ENCODE data around the gene EGFL7. TPM values are rescaled to one million over a fixed set of nuclear protein-coding genes. Genes with fewer than 3 reads are reported as not detected.
A peak's percentile ranks its signal among the peaks of the same experiment; 100 is the strongest.

The EGFL7 gene
- total RNA-seq, 1 donor from 2014 or later = 272 TPM

DNA sequence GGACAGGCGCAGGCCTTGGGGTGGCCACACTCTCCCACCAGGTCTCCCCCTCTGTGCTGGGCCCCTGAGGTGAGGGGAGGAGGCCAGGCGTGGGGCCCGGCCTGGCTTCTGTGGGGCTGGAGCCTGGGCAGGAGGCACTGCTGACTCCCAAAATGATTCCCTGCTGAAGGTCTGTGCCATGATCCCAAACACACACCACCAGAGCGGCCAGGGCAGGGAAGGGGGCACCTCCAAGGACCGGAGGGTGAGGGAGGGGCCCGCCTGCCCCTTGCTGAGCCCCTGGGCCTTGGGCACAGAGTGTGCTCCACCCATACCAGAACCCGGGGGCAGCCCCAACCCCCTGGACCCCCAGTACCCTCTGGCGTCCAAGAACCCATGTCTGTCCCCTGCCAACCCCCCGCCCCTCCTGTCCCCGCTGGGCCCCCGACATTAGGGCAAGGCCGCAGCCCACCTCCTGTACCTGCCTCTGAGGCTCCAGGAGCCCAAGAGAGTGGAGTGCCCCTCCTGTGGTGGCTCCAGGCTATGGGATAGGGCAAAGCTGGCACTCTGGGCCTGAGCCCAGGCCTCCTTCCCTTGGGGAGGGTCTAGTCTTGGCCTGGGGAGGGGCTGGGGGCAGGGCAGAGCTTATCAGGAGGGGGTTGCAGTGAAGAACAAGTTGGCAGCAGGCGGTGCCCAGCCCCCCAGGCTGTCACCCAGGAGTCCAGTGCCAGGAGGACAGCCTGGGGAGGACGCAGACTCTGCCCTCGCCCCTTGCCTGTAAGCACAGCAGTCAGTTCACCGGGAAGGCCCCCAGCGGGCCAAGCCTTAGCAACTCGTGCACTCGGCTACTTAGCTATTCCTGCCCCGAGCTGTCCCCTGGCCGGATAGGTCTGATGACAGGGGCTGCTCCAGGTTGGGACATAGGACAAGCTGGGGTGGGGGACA, 2.6 kb upstream of the EGFL7 start:
- Histone ChIP-seq H3K9me3 (no peaks in the 10 kb centered on the region), H3K4me3 (peak overlapping the region; percentile 19 to 27), H3K4me1 (peaks cover 2% of the 10 kb centered on the region), H3K27me3 (peaks cover 1% of the 10 kb centered on the region), H3K36me3 (no peaks in the 10 kb centered on the region), H3K27ac (no peak overlapping the region)
- no peak for DNase-seq (ENCODE audit: extremely low spot score in 2 of 2)
- TF ChIP-seq POLR2A (IDR thresholded peaks at IDR 0.05) (no peak), POLR2AphosphoS5 (IDR thresholded peaks at IDR 0.05; ENCODE audit: insufficient read depth in 1 of 2, low read depth in 1 of 2) (no peak)
- TF ChIP-seq, protein P1, sequence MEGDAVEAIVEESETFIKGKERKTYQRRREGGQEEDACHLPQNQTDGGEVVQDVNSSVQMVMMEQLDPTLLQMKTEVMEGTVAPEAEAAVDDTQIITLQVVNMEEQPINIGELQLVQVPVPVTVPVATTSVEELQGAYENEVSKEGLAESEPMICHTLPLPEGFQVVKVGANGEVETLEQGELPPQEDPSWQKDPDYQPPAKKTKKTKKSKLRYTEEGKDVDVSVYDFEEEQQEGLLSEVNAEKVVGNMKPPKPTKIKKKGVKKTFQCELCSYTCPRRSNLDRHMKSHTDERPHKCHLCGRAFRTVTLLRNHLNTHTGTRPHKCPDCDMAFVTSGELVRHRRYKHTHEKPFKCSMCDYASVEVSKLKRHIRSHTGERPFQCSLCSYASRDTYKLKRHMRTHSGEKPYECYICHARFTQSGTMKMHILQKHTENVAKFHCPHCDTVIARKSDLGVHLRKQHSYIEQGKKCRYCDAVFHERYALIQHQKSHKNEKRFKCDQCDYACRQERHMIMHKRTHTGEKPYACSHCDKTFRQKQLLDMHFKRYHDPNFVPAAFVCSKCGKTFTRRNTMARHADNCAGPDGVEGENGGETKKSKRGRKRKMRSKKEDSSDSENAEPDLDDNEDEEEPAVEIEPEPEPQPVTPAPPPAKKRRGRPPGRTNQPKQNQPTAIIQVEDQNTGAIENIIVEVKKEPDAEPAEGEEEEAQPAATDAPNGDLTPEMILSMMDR (IDR thresholded peaks at IDR 0.05) = no peak
- intact Hi-C loops (cut with DNase I) = no loop called here

DNA sequence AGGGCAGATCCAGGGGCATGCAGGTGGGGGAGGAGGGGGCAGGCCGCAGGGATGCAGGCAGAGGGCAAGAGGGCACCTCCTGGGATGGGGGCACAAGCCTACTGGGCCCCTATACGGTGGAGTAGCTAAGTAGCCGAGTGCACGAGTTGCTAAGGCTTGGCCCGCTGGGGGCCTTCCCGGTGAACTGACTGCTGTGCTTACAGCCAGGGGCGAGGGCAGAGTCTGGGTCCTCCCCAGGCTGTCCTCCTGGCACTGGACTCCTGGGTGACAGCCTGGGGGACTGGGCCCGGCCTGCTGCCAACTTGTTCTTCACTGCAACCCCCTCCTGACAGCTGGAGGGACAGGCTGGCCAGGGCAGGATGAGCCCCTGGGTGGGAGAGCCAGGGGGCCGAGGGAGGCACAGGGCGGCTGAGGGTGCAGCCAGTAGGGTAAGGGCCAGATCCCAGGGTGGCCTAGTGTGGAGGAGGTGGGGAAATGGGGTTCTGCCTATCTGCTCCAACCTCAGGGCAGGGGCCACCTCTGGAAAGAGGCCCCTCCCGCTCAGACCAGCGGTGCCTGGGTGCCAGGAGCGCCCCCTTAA, 1.7 kb upstream of the EGFL7 start:
- Histone ChIP-seq H3K36me3 (no peaks in the 10 kb centered on the region), H3K27me3 (peaks cover 4% of the 10 kb centered on the region), H3K4me3 (peak overlapping the region in 1 of 2 donors; percentile 26), H3K9me3 (no peaks in the 10 kb centered on the region), H3K4me1 (peaks cover 5% of the 10 kb centered on the region), H3K27ac (no peak overlapping the region)
- intact Hi-C loops (cut with DNase I) = no loop called here
- no peak for DNase-seq (ENCODE audit: extremely low spot score in 2 of 2)
- TF ChIP-seq, protein P1 (IDR thresholded peaks at IDR 0.05) = no peak
- TF ChIP-seq POLR2A (IDR thresholded peaks at IDR 0.05) (no peak), POLR2AphosphoS5 (IDR thresholded peaks at IDR 0.05; ENCODE audit: insufficient read depth in 1 of 2, low read depth in 1 of 2) (no peak)

DNA sequence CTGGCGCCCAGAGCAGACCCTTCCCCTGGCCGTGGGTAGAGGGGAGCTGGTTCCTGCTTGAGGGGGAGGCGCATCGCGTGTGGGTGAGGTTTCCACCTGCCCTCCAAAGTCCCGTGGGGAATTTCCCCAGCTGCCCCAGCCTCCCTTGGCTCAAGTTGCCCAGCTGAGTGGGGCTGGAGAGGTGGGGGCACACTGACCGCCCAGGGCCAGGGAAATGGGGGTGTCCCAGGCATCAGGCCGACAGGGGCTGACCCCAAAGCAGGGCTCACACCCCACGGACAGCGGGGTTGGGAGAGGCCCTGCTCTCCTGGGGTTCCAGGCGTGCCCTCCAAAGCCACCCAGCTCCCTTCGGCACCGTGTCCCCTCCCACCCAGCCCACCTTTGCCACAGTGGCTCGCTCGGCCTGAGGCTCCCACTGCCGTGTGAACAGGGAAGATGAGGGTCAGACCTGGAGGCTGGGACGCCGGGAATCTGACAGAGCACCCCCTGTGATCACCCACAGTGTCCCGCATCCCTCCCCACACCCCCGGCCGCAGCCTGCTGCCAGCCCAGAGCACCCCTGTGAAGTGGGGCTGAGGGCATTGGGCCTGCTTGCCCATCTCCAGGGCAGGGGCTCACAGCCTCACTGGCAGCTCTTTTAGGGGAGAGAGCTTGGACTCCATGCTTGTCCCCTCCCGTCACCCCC, 933 bp upstream of the EGFL7 start:
- Histone ChIP-seq H3K9me3 (no peaks in the 10 kb centered on the region), H3K27me3 (peaks cover 4% of the 10 kb centered on the region), H3K4me1 (peaks cover 11% of the 10 kb centered on the region), H3K27ac (peak overlapping the region; percentile 27), H3K36me3 (no peaks in the 10 kb centered on the region), H3K4me3 (peak overlapping the region; percentile 26 to 43)
- intact Hi-C loops (cut with DNase I) = no loop called here
- TF ChIP-seq, protein P1 (IDR thresholded peaks at IDR 0.05) = no peak
- no peak for TF ChIP-seq POLR2AphosphoS5 (IDR thresholded peaks at IDR 0.05; ENCODE audit: insufficient read depth in 1 of 2, low read depth in 1 of 2)
- no peak for DNase-seq (ENCODE audit: extremely low spot score in 2 of 2)

DNA sequence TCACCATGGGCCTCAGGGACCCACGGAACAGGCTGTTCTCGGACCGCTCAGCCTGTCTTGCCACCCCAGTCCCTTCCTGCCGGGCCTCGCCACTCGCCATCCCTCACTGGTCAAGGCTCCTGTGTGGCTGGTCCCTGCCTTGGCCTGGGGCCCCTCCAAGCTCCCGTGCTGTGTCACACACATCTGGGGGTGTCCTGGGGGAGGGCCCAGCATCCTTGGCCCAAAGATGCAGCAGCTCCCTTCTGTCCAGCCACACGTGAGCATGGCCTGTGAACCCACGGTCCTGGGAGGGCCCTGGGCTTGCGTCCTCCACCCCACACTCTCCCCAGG, 425 bp upstream of the EGFL7 start:
- intact Hi-C loops (cut with DNase I) = no loop called here
- TF ChIP-seq POLR2A (IDR thresholded peaks at IDR 0.05) = no peak
- TF ChIP-seq, protein P1 (IDR thresholded peaks at IDR 0.05) = no peak
- TF ChIP-seq POLR2AphosphoS5 (IDR thresholded peaks at IDR 0.05; ENCODE audit: insufficient read depth in 1 of 2, low read depth in 1 of 2) = no peak
- no peaks in the 10 kb centered on the region for H3K9me3 ChIP-seq
- peaks cover 13% of the 10 kb centered on the region for H3K4me1 ChIP-seq
- peak overlapping the region; percentile 27 for H3K27ac ChIP-seq
- H3K36me3 ChIP-seq = no peaks in the 10 kb centered on the region
- peaks cover 4% of the 10 kb centered on the region for H3K27me3 ChIP-seq
- no peak for DNase-seq (ENCODE audit: extremely low spot score in 2 of 2)
- peak overlapping the region; percentile 26 to 43 for H3K4me3 ChIP-seq

Data from vagina (tissue), 2 donors.